ENCODE measurements around the gene RAMAC.
"Not testable (repeated sequence)": the region's sequence is repeated elsewhere in the genome, so short reads cannot be mapped to it uniquely, and the experiment has no call there.

Gene RAMAC

GRCh38 chr15:82969353-82969752 is 16.7 kb upstream of the RAMAC start:
- no peak for DNase-seq

GRCh38 chr15:82970078-82970686 is 15.8 kb upstream of the RAMAC start:
- no peak for DNase-seq

- no peak for DNase-seq
These were observed 15.3 kb upstream of the RAMAC start for GRCh38 chr15:82970696-82971095.

GRCh38 chr15:82971218-82971984 is 14.6 kb upstream of the RAMAC start:
- no peak for DNase-seq

- DNase-seq, result no peak
These were observed 13.0 kb upstream of the RAMAC start for GRCh38 chr15:82972990-82973389.

- DNase-seq, result no peak
These were observed 8.9 kb upstream of the RAMAC start for GRCh38 chr15:82977076-82977475.

- DNase-seq, result no peak
These were observed 7.6 kb upstream of the RAMAC start for GRCh38 chr15:82978438-82978837.

- no peak for DNase-seq
These were observed 6.3 kb upstream of the RAMAC start for GRCh38 chr15:82979726-82980125.

- no peak for DNase-seq
These were observed 5.0 kb upstream of the RAMAC start for GRCh38 chr15:82980981-82981380.

GRCh38 chr15:82986442-82986780 is 401 bp downstream of the RAMAC start:
- no peak for DNase-seq

GRCh38 chr15:82992436-82992998 is 6.5 kb downstream of the RAMAC start:
- DNase-seq, result no peak

- no peak for DNase-seq
These were observed 7.1 kb downstream of the RAMAC start for GRCh38 chr15:82993144-82993543.

GRCh38 chr15:82995076-82995475 is 9.1 kb downstream of the RAMAC start:
- no peak for DNase-seq

GRCh38 chr15:82995938-82996337 is 9.9 kb downstream of the RAMAC start:
- no peak for DNase-seq

- DNase-seq, result no peak
These were observed 13.4 kb downstream of the RAMAC start for GRCh38 chr15:82999426-82999825.

- peak; percentile 30 for DNase-seq
These were observed 14.1 kb downstream of the RAMAC start for GRCh38 chr15:82999905-83000671.

- not testable (repeated sequence) for DNase-seq
These were observed 14.6 kb downstream of the RAMAC start for GRCh38 chr15:83000672-83001031.

- peak; percentile 8 for DNase-seq
These were observed 24.8 kb downstream of the RAMAC start for GRCh38 chr15:83010709-83011270.

GRCh38 chr15:83011271-83012075 is 25.5 kb downstream of the RAMAC start, which contains the start of gene C15orf40:
Gene C15orf40 (minus strand): TSS chr15:83011639. CDS start chr15:83011607, 32 bp downstream.
- DNase-seq, result peak; percentile 69

- no peak for DNase-seq
These were observed 26.0 kb downstream of the RAMAC start for GRCh38 chr15:83012076-83012426.

GRCh38 chr15:83012636-83013035 is 26.6 kb downstream of the RAMAC start:
- no peak for DNase-seq

- DNase-seq, result no peak
These were observed 28.2 kb downstream of the RAMAC start for GRCh38 chr15:83014205-83014653.

Measured in NCI-H446 treated with DMSO at 0.1 percent for 48 hours (cell line).